NT2/D1 (cell line): ENCODE measurements around the gene CDKN1C.

Experiments used
- SUZ12 ChIP-seq: IDR thresholded peaks from 2 replicates; pipeline ENCODE4 v1.6.1; 2011; ENCODE audit not compliant: insufficient read length, insufficient read depth; ENCODE audit errors: extremely low read depth
- YY1 ChIP-seq: IDR thresholded peaks from 2 replicates; pipeline ENCODE4 v1.6.1; 2011; ENCODE audit not compliant: insufficient read length, insufficient read depth
- ZNF274 ChIP-seq: IDR thresholded peaks from 2 replicates; pipeline ENCODE4 v1.6.1; 2011; ENCODE audit warnings: mild to moderate bottlenecking, low read depth, low read length

DNA sequence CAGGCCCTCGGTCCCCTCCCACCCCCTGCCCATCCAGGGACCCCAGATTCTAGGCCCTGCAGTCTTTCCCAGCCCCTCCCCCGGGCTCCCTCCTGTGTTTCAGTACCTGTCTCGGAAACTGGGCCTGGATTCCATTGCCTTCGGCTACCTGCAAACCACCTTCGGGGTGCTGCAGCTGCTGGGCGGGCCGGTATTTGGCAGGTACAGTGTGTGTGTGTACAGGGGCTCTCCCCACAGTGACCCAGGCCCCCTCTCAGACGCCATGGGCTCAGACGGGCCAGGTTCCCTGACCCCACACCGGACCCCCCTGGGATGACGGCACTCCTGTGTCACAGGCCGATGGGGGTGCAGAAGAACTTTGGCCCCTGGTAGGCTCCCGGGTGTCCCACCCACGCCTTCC, 22.6 kb upstream of the CDKN1C start:
- no peak for TF ChIP-seq ZNF274
- TF ChIP-seq SUZ12 = no peak
- no peak for TF ChIP-seq YY1
